Panc1 (cell line): ENCODE results near the gene CDKAL1. TPM values are rescaled to one million over a fixed set of nuclear protein-coding genes. Genes with fewer than 3 reads are reported as not detected.

Experiments
- ATAC-seq: fragments of 200-7000 bp; cut with Tn5 transposase; 2 replicates; pipeline ENCODE4 v1.9.1; 2020; ENCODE audit warnings: mild to moderate bottlenecking, moderate library complexity
- BruUV-seq: library from RNA; stranded (reverse); fragments of 400-500 nt; replicated peaks from 2 replicates; lab custom pipeline; 2021; lab: Mats Ljungman, UMichigan
- CTCF ChIA-PET: fragments of 300-600 bp; sonication (Branson Sonifier 250); formaldehyde crosslinking; loops from one replicate; lab custom pipeline; 2022; ENCODE audit warnings: antibody characterized with exemption; lab: Charles Lee
- POLR2A ChIA-PET: fragments of 300-600 bp; sonication (Branson Sonifier 250); formaldehyde crosslinking; loops from one replicate; lab custom pipeline; 2022; ENCODE audit warnings: antibody characterized with exemption; lab: Charles Lee
- DNase-seq: peaks from one replicate; pipeline ENCODE4 v3.0.0-alpha.2; 2010; ENCODE audit warnings: low read depth, low spot score
- H3K27ac ChIP-seq: 2 replicates; pipeline ENCODE4 v1.5.1; 2011; ENCODE audit warnings: mild to moderate bottlenecking, low read length, inconsistent platforms
- H3K27me3 ChIP-seq: fragments of 200-500 bp; sonication (Bioruptor generic); 2 replicates; pipeline ENCODE4 v1.6.0; 2014; ENCODE audit warnings: low read length, inconsistent platforms; ENCODE audit not compliant: control insufficient read depth, insufficient read depth
- H3K36me3 ChIP-seq: fragments of 200-500 bp; sonication (Bioruptor generic); 2 replicates; pipeline ENCODE4 v1.5.1; 2014; ENCODE audit warnings: inconsistent platforms, mild to moderate bottlenecking, low read length, moderate library complexity; ENCODE audit not compliant: control insufficient read depth, insufficient read depth
- H3K4me1 ChIP-seq: 2 replicates; pipeline ENCODE4 v1.5.1; 2011; ENCODE audit warnings: inconsistent platforms, mild to moderate bottlenecking, low read length, moderate library complexity; ENCODE audit not compliant: control insufficient read depth, insufficient read depth
- H3K4me3 ChIP-seq, 2 experiments: 2 replicates each; pipeline ENCODE4 v1.5.1; 2011 to 2012; ENCODE audit warnings: low read depth in 2 of 2, low read length in 2 of 2, mild to moderate bottlenecking in 2 of 2, inconsistent platforms in 1 of 2, moderate library complexity in 1 of 2
- H3K9me3 ChIP-seq: fragments of 200-500 bp; sonication (Bioruptor generic); 2 replicates; pipeline ENCODE4 v1.5.1; 2014; ENCODE audit warnings: low read depth, mild to moderate bottlenecking, inconsistent platforms, low read length, moderate library complexity; ENCODE audit not compliant: control insufficient read depth, insufficient read depth
- CTCF ChIP-seq: fragments of 450-650 bp; IDR thresholded peaks from 2 replicates; pipeline ENCODE4 v1.5.1; 2017; ENCODE audit warnings: mild to moderate bottlenecking
- POLR2AphosphoS5 ChIP-seq: IDR thresholded peaks from 2 replicates; pipeline ENCODE4 v1.6.1; 2012; ENCODE audit warnings: mild to moderate bottlenecking, low read depth, low read length, moderate library complexity
- REST ChIP-seq, 2 experiments: IDR thresholded peaks; 2 replicates each; pipeline ENCODE4 v1.6.1; 2011 to 2012; ENCODE audit warnings: low read depth in 2 of 2, control low read depth in 1 of 2, low read length in 1 of 2, mild to moderate bottlenecking in 1 of 2, moderate library complexity in 1 of 2; ENCODE audit not compliant: insufficient read depth in 1 of 2
- SIN3A ChIP-seq: IDR thresholded peaks from 2 replicates; pipeline ENCODE4 v1.6.1; 2012; ENCODE audit warnings: low read depth, mild to moderate bottlenecking, low read length, moderate library complexity, borderline replicate concordance; ENCODE audit not compliant: insufficient read depth
- TCF7L2 ChIP-seq: IDR thresholded peaks from 2 replicates; pipeline ENCODE4 v1.6.1; 2011; ENCODE audit warnings: mild to moderate bottlenecking, low read depth, low read length, inconsistent platforms
- in situ Hi-C: cut with HindIII; loops from 2 replicates; pipeline ENCODE4 v1.10.0; 2016; ENCODE audit warnings: low sequenced_read_pairs, low pct_unique_long_range_greater_than_20kb
- intact Hi-C: fragments of 100-400 bp; cut with micrococcal nuclease; formaldehyde crosslinking; loops from one replicate; pipeline ENCODE4 v1.10.0; 2022; ENCODE audit not compliant: unreplicated experiment
- total RNA-seq: library from RNA; stranded (reverse); gene quantifications from one replicate; pipeline ENCODE4 v1.2.1, GENCODE V29; 2021; ENCODE audit not compliant: unreplicated experiment

Gene CDKAL1
- total RNA-seq, 1 experiment from 2014 or later: 14.5 TPM

GRCh38 chr6:20631549-20631924 is 97.3 kb downstream of the CDKAL1 start:
- H3K36me3 ChIP-seq: no peaks in the 10 kb centered on the region
- in situ Hi-C loops (no loop called here), intact Hi-C loops (no loop called here)
- BruUV-seq: no TSS peak
- TF ChIP-seq REST (IDR thresholded peaks at IDR 0.05; ENCODE audit: insufficient read depth in 1 of 2, low read depth in 2 of 2, low read length in 1 of 2) (no peak), SIN3A (no peak), TCF7L2 (no peak), POLR2AphosphoS5 (no peak), CTCF (no peak)
- no peak for DNase-seq
- no peak overlapping the region for H3K4me3 ChIP-seq
- POLR2A ChIA-PET: no interaction called here
- CTCF ChIA-PET: no interaction called here
- no peaks in the 10 kb centered on the region for H3K4me1 ChIP-seq
- no peak overlapping the region for H3K27ac ChIP-seq
- ATAC-seq: no peak
- no peaks in the 10 kb centered on the region for H3K9me3 ChIP-seq
- H3K27me3 ChIP-seq: no peaks in the 10 kb centered on the region

- ChIA-PET CTCF (no interaction called here), POLR2A (no interaction called here)
- Histone ChIP-seq H3K4me1 (no peaks in the 10 kb centered on the region), H3K4me3 (no peak overlapping the region), H3K36me3 (no peaks in the 10 kb centered on the region), H3K9me3 (no peaks in the 10 kb centered on the region), H3K27me3 (no peaks in the 10 kb centered on the region), H3K27ac (no peak overlapping the region)
- in situ Hi-C loops (no loop called here), intact Hi-C loops (no loop called here)
- no peak for TF ChIP-seq TCF7L2
- TF ChIP-seq CTCF: no peak
- no peak for TF ChIP-seq SIN3A
- TF ChIP-seq REST (IDR thresholded peaks at IDR 0.05; ENCODE audit: insufficient read depth in 1 of 2, low read depth in 2 of 2, low read length in 1 of 2): no peak
- TF ChIP-seq POLR2AphosphoS5: no peak
- no peak for DNase-seq
- BruUV-seq: no TSS peak
- no peak for ATAC-seq
These were observed 98.4 kb downstream of the CDKAL1 start for GRCh38 chr6:20632696-20633095.
